Neural cell (in vitro differentiated cells): ENCODE data around the gene INPP5E. TPM values are rescaled to one million over a fixed set of nuclear protein-coding genes. Genes with fewer than 3 reads are reported as not detected.
A peak's percentile ranks its signal among the peaks of the same experiment; 100 is the strongest.

Source experiments
- H2AFZ ChIP-seq: fragments of 200-600, 300-800 bp; sonication (generic), shearing (Covaris generic); 2 replicates; pipeline ENCODE4 v1.6.0; 2014; ENCODE audit warnings: low read depth, mild to moderate bottlenecking, antibody characterized with exemption, low read length, moderate library complexity
- H3F3A ChIP-seq: fragments of 200-600 bp; shearing (Covaris generic); 2 replicates; pipeline ENCODE4 v1.6.1; 2016; ENCODE audit warnings: mild to moderate bottlenecking, moderate library complexity, mixed read lengths, antibody characterized with exemption, low read length; ENCODE audit not compliant: insufficient read depth, poor library complexity, severe bottlenecking
- H3K27ac ChIP-seq: fragments of 200-600, 300-800 bp; sonication (generic), shearing (Covaris generic); 2 replicates; pipeline ENCODE4 v1.5.1; 2014; ENCODE audit warnings: mild to moderate bottlenecking, low read length, moderate library complexity
- H3K27me3 ChIP-seq: fragments of 300-800, 200-600 bp; sonication (generic), shearing (Covaris generic); 2 replicates; pipeline ENCODE4 v1.6.0; 2014; ENCODE audit warnings: mild to moderate bottlenecking, low read depth, low read length, moderate library complexity; ENCODE audit not compliant: insufficient read depth
- H3K36me3 ChIP-seq: fragments of 300-800, 200-600 bp; sonication (generic), shearing (Covaris generic); 2 replicates; pipeline ENCODE4 v1.5.1; 2014; ENCODE audit warnings: mild to moderate bottlenecking, antibody characterized with exemption, low read length, moderate library complexity; ENCODE audit not compliant: insufficient read depth
- H3K4me2 ChIP-seq: fragments of 300-800, 200-600 bp; sonication (generic), shearing (Covaris generic); 2 replicates; pipeline ENCODE4 v1.6.0; 2014; ENCODE audit warnings: mild to moderate bottlenecking, low read length
- H3K4me3 ChIP-seq: fragments of 300-800, 200-600 bp; sonication (generic), shearing (Covaris generic); 2 replicates; pipeline ENCODE4 v1.5.1; 2014; ENCODE audit warnings: mild to moderate bottlenecking, low read length, moderate library complexity
- H3K79me2 ChIP-seq: fragments of 200-600 bp; shearing (Covaris generic); replicated peaks from 2 replicates; pipeline ENCODE4 v1.6.0; 2014; ENCODE audit warnings: mild to moderate bottlenecking, low read length, moderate library complexity; ENCODE audit not compliant: insufficient read depth
- H3K9ac ChIP-seq: fragments of 300-800, 200-600 bp; sonication (generic), shearing (Covaris generic); 2 replicates; pipeline ENCODE4 v1.6.1; 2016; ENCODE audit warnings: mild to moderate bottlenecking, low read length, mixed read lengths
- H3K9me2 ChIP-seq: fragments of 200-600 bp; shearing (Covaris generic); 2 replicates; pipeline ENCODE4 v1.6.1; 2016; ENCODE audit warnings: mild to moderate bottlenecking, low read length, mixed read lengths; ENCODE audit not compliant: insufficient read depth
- H3K9me3 ChIP-seq: fragments of 200-600, 300-800 bp; sonication (generic), shearing (Covaris generic); 2 replicates; pipeline ENCODE4 v1.6.1; 2016; ENCODE audit warnings: mild to moderate bottlenecking, mixed run types, low read length, moderate library complexity, mixed read lengths
- H4K20me1 ChIP-seq: fragments of 200-600 bp; shearing (Covaris generic); 2 replicates; pipeline ENCODE4 v1.6.1; 2016; ENCODE audit warnings: mild to moderate bottlenecking, mixed run types; ENCODE audit not compliant: insufficient read depth
- EP300 ChIP-seq: fragments of 450-650 bp; conservative IDR thresholded peaks from 2 replicates; pipeline ENCODE4 v1.6.1; 2014; ENCODE audit warnings: antibody characterized with exemption, mild to moderate bottlenecking, moderate library complexity; ENCODE audit not compliant: poor library complexity, severe bottlenecking
- EZH2 ChIP-seq: fragments of 200-600, 300-800 bp; shearing (Covaris generic), sonication (generic); IDR thresholded peaks from 2 replicates; pipeline ENCODE4 v1.6.1; 2014; ENCODE audit warnings: antibody characterized with exemption, low read length, borderline replicate concordance, mild to moderate bottlenecking; ENCODE audit not compliant: insufficient read depth, poor library complexity, severe bottlenecking
- MXI1 ChIP-seq: fragments of 450-650 bp; conservative IDR thresholded peaks from 2 replicates; pipeline ENCODE4 v1.6.1; 2014; ENCODE audit warnings: antibody characterized with exemption, mild to moderate bottlenecking; ENCODE audit not compliant: poor library complexity, severe bottlenecking
- POLR2AphosphoS5 ChIP-seq: IDR thresholded peaks from 2 replicates; pipeline ENCODE4 v1.6.1; 2012
- RAD21 ChIP-seq: fragments of 450-650 bp; conservative IDR thresholded peaks from 2 replicates; pipeline ENCODE4 v1.6.1; 2014; ENCODE audit warnings: antibody characterized with exemption, mild to moderate bottlenecking, moderate library complexity
- SMC3 ChIP-seq: fragments of 450-650 bp; conservative IDR thresholded peaks from 2 replicates; pipeline ENCODE4 v1.6.1; 2014; ENCODE audit warnings: antibody characterized with exemption, mild to moderate bottlenecking, moderate library complexity; ENCODE audit not compliant: poor library complexity
- TAF1 ChIP-seq: IDR thresholded peaks from 2 replicates; pipeline ENCODE4 v1.6.1; 2012; ENCODE audit warnings: low read depth
- polyA plus RNA-seq: library from polyadenylated mRNA; depleted of rRNA; stranded (reverse); fragments of >200 nt; gene quantifications from 2 replicates; pipeline ENCODE4 v1.2.3, GENCODE V29; 2014
- TF ChIP-seq, protein P1 (sequence below): IDR thresholded peaks from 2 replicates; pipeline ENCODE4 v1.6.1; 2012; ENCODE audit warnings: borderline replicate concordance
- TF ChIP-seq, protein P2 (sequence below): fragments of 450-650 bp; IDR thresholded peaks from 2 replicates; pipeline ENCODE4 v1.5.1; 2014; ENCODE audit warnings: antibody characterized with exemption, mild to moderate bottlenecking, moderate library complexity; ENCODE audit not compliant: poor library complexity, severe bottlenecking

Gene INPP5E
- polyA plus RNA-seq, 1 donor from 2014 or later: 17.9 TPM

DNA sequence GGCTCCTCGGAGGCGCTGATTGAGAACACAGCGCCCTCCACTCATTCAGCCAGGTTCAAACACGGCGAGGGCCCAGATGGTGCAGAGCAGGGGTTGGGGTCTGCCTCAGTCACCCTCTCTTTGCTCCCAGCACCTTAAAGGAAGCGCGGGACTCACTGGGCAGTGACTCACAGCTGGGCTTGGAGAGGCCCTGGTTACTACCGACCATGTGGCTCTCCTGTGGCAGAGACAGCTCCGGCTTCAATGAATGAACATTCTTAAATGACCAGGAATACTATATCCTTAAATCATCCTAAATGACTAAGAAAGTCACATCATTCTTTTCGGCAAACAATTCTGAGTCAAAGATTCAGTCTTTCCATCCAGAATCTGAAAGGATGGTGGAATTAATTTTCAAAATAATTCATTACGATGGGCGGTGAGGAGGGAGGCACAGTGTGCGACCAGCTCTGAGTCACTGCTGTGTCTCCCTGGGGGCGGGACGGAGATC lies 1.6 kb upstream of the INPP5E start:
- H3K4me2 ChIP-seq: no peak overlapping the region
- no peaks in the 10 kb centered on the region for H4K20me1 ChIP-seq
- no peaks in the 10 kb centered on the region for H3K9me3 ChIP-seq

DNA sequence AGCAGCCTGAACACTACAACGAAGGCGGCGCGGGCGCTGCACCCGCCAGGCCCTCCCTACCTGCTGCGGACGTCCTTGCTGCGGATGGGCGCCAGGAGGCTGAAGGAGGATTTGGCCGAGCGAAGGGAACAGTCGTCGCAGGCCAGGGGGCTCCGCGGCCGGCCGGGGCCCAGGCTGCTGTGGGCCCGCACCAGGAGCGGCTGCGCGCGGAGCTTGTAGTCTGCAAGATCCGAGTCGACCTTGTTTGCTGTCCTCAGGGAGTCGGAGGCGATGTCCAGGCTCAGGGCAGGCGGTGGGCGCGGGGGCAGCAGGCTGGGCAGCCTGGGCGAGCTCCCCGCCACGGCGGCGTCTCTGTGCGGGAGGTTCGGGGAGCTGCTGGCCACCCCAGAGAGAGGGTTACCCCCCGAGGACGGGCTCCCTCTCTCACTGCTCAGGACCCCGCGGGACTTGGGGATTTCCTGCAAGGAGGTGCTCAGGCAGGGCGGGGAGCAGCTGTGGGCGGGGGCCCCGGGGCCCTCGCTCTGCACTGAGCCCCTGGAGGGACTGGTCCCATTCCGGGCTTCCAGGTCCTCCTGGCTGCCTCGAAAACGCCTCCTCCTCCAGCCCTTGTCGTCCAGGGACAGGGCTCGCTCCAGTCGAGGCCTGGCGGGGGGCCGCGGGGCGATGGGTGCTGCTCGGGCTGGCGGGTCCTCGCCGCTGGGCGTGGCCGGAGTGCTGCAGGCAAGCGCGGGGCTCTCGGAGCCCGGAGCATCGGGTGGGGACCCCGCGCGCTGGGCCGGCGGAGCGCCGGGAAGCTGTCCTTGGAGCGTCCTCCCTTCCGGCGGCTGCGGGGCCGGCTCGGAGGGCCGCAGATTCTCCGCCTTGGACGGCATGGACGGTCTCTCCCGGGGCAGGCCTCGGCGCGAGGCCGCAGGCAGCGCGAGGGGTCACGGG lies 831 bp downstream of the INPP5E start:
- no peak overlapping the region for H3K27ac ChIP-seq
- no peaks in the 10 kb centered on the region for H3K9me3 ChIP-seq
- no peaks in the 10 kb centered on the region for H3F3A ChIP-seq
- H3K9me2 ChIP-seq: no peaks in the 10 kb centered on the region
- peak overlapping the region; percentile 79 for H3K9ac ChIP-seq
- H4K20me1 ChIP-seq: no peaks in the 10 kb centered on the region
- no peaks in the 10 kb centered on the region for H3K36me3 ChIP-seq
- H3K27me3 ChIP-seq: no peaks in the 10 kb centered on the region
- no peak overlapping the region for H2AFZ ChIP-seq
- H3K79me2 ChIP-seq: peaks cover 32% of the 10 kb centered on the region
- peak overlapping the region; percentile 96 for H3K4me3 ChIP-seq
- peak overlapping the region; percentile 73 for H3K4me2 ChIP-seq
- no peak for TF ChIP-seq POLR2AphosphoS5
- no peak for TF ChIP-seq RAD21
- no peak for TF ChIP-seq MXI1
- TF ChIP-seq, protein P1, sequence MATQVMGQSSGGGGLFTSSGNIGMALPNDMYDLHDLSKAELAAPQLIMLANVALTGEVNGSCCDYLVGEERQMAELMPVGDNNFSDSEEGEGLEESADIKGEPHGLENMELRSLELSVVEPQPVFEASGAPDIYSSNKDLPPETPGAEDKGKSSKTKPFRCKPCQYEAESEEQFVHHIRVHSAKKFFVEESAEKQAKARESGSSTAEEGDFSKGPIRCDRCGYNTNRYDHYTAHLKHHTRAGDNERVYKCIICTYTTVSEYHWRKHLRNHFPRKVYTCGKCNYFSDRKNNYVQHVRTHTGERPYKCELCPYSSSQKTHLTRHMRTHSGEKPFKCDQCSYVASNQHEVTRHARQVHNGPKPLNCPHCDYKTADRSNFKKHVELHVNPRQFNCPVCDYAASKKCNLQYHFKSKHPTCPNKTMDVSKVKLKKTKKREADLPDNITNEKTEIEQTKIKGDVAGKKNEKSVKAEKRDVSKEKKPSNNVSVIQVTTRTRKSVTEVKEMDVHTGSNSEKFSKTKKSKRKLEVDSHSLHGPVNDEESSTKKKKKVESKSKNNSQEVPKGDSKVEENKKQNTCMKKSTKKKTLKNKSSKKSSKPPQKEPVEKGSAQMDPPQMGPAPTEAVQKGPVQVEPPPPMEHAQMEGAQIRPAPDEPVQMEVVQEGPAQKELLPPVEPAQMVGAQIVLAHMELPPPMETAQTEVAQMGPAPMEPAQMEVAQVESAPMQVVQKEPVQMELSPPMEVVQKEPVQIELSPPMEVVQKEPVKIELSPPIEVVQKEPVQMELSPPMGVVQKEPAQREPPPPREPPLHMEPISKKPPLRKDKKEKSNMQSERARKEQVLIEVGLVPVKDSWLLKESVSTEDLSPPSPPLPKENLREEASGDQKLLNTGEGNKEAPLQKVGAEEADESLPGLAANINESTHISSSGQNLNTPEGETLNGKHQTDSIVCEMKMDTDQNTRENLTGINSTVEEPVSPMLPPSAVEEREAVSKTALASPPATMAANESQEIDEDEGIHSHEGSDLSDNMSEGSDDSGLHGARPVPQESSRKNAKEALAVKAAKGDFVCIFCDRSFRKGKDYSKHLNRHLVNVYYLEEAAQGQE: no peak
- TF ChIP-seq, protein P2, sequence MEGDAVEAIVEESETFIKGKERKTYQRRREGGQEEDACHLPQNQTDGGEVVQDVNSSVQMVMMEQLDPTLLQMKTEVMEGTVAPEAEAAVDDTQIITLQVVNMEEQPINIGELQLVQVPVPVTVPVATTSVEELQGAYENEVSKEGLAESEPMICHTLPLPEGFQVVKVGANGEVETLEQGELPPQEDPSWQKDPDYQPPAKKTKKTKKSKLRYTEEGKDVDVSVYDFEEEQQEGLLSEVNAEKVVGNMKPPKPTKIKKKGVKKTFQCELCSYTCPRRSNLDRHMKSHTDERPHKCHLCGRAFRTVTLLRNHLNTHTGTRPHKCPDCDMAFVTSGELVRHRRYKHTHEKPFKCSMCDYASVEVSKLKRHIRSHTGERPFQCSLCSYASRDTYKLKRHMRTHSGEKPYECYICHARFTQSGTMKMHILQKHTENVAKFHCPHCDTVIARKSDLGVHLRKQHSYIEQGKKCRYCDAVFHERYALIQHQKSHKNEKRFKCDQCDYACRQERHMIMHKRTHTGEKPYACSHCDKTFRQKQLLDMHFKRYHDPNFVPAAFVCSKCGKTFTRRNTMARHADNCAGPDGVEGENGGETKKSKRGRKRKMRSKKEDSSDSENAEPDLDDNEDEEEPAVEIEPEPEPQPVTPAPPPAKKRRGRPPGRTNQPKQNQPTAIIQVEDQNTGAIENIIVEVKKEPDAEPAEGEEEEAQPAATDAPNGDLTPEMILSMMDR: no peak
- TF ChIP-seq TAF1: no peak
- no peak for TF ChIP-seq SMC3
- no peak for TF ChIP-seq EZH2

More for the DNA sequence above, 1.6 kb upstream of the INPP5E start:
- Histone ChIP-seq H3K4me3 (no peak overlapping the region), H3F3A (no peaks in the 10 kb centered on the region), H3K27ac (no peak overlapping the region), H3K9me2 (no peaks in the 10 kb centered on the region), H2AFZ (no peak overlapping the region), H3K9ac (no peak overlapping the region), H3K36me3 (peaks cover 6% of the 10 kb centered on the region), H3K79me2 (peaks cover 28% of the 10 kb centered on the region), H3K27me3 (no peaks in the 10 kb centered on the region)
- TF ChIP-seq TAF1 (no peak), MXI1 (no peak), SMC3 (no peak), RAD21 (no peak), EZH2 (no peak), EP300 (no peak), POLR2AphosphoS5 (no peak)
- TF ChIP-seq, protein P2: no peak
- TF ChIP-seq, protein P1: no peak
